Measurements from ENCODE around the gene GOLPH3L. TPM values are rescaled to one million over a fixed set of nuclear protein-coding genes. Genes with fewer than 3 reads are reported as not detected.

Gene GOLPH3L
- total RNA-seq, result 11.9 and 13.1 TPM in 2 replicates

GRCh38 chr1:150696995-150697927 lies at the start of gene GOLPH3L:
Gene GOLPH3L, minus strand, starts transcription at chr1:150697154. Its CDS starts 2,316 bp downstream, at chr1:150694838.

DNA sequence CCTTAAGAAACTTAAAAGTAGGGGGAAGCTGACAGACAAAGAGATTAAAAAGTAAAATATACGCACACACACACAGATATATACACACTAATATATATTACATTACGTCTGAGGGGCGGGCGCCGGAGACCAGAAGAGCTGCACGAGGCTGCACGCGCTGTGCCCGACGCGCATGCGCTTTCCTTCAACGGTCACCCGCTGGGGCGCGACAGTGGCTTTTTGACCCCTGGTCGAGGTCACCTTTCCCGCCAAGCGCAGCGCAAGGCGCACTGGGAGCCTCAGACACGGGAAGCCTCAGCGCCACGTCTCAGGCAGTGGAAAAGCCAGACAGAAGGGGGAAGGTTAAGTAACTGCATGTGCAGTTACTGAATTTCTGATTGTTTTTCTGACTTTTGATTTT lies 23.7 kb upstream of the GOLPH3L start, which contains the start of gene HORMAD1:
TSS of gene HORMAD1 (minus strand) at position 193 of the 400 bp plus-strand sequence. CDS start 1,390 bp downstream, outside the sequence.

GRCh38 chr1:150629115-150629928 lies 67.6 kb downstream of the GOLPH3L start, which contains the start of gene ENSA:
Gene ENSA, minus strand, starts transcription at chr1:150629612. Its CDS starts 142 bp downstream, at chr1:150629470.

Other genes starting within 250 kb of the GOLPH3L start
- gene TARS2, start 209.7 kb downstream of the GOLPH3L start, total RNA-seq, result 22.0 and 27.2 TPM in 2 replicates
- gene ECM1, start 189.0 kb downstream of the GOLPH3L start, total RNA-seq, result 44.2 and 44.6 TPM in 2 replicates
- not detected in 2 replicates for gene FALEC, start 181.4 kb downstream of the GOLPH3L start, total RNA-seq
- gene ADAMTSL4, start 147.7 kb downstream of the GOLPH3L start, total RNA-seq, result 23.5 and 25.6 TPM in 2 replicates
- 119 and 137 TPM in 2 replicates for gene MCL1, start 117.5 kb downstream of the GOLPH3L start, total RNA-seq
- 131 and 138 TPM in 2 replicates for gene ENSA, start 67.5 kb downstream of the GOLPH3L start, total RNA-seq
- not detected in 2 replicates for gene HORMAD1, start 23.7 kb upstream of the GOLPH3L start, total RNA-seq
- 0.15 and 0.17 TPM in 2 replicates for gene CTSS, start 68.6 kb upstream of the GOLPH3L start, total RNA-seq
- 49.1 and 50.4 TPM in 2 replicates for gene CTSK, start 111.1 kb upstream of the GOLPH3L start, total RNA-seq
- gene ARNT, start 179.4 kb upstream of the GOLPH3L start, total RNA-seq, result 19.6 and 26.6 TPM in 2 replicates
- 0.15 TPM in 1 of 2 replicates, not detected in the other for gene CTXND2, start 190.0 kb upstream of the GOLPH3L start, total RNA-seq
- gene SETDB1, start 229.2 kb upstream of the GOLPH3L start, total RNA-seq, result 18.8 and 21.0 TPM in 2 replicates